Lower lobe of right lung (tissue), 2 donors: ENCODE results near the gene TTC34. TPM values are rescaled to one million over a fixed set of nuclear protein-coding genes. Genes with fewer than 3 reads are reported as not detected.

Source experiments
- ATAC-seq, 2 donors: fragments of 200-7000 bp; cut with Tn5 transposase; one replicate each; pipeline ENCODE4 v1.9.1; 2020 to 2022; ENCODE audit warnings: mild to moderate bottlenecking in 2 of 2, moderate library complexity in 2 of 2
- DNase-seq: peaks from one replicate; pipeline ENCODE4 v3.0.0-alpha.2; 2020
- H3K27ac ChIP-seq: fragments of 200-600 bp; one replicate; pipeline ENCODE4 v1.8.0; 2022
- H3K27me3 ChIP-seq: fragments of 200-600 bp; one replicate; pipeline ENCODE4 v1.8.0; 2022; ENCODE audit warnings: low read depth
- H3K36me3 ChIP-seq: fragments of 200-600 bp; one replicate; pipeline ENCODE4 v1.8.0; 2022; ENCODE audit warnings: mild to moderate bottlenecking
- H3K4me1 ChIP-seq: fragments of 200-600 bp; one replicate; pipeline ENCODE4 v1.8.0; 2022
- H3K4me3 ChIP-seq: fragments of 200-600 bp; one replicate; pipeline ENCODE4 v1.8.0; 2022; ENCODE audit warnings: mild to moderate bottlenecking
- H3K9me3 ChIP-seq: fragments of 200-600 bp; one replicate; pipeline ENCODE4 v1.8.0; 2022
- CTCF ChIP-seq: fragments of 200-600 bp; IDR thresholded peaks from one replicate; pipeline ENCODE4 v1.8.0; 2022; ENCODE audit warnings: antibody characterized with exemption, mild to moderate bottlenecking
- intact Hi-C: fragments of 100-400 bp; cut with DNase I; formaldehyde crosslinking; loops from one replicate; pipeline ENCODE4 v1.11.0; 2022
- total RNA-seq: library from RNA; stranded (reverse); fragmentation: NEBNext Ultra II Directional; extraction: Animal tissue kit (Norgen Biotek cat#: 25700); gene quantifications from one replicate; pipeline ENCODE4 v1.2.1, GENCODE V29; 2021
- donor health status: DM: no; HTN: yes; CAD: no; lungs with severe emphysema.

The TTC34 gene
- total RNA-seq, 1 donor from 2014 or later: 2.6 TPM

GRCh38 chr1:2645143-2645542 lies 156.3 kb downstream of the TTC34 start:
- DNase-seq (peak; percentile 42), ATAC-seq (no peak)
- Histone ChIP-seq H3K36me3 (no peaks in the 10 kb centered on the region), H3K4me3 (no peak overlapping the region), H3K27me3 (no peaks in the 10 kb centered on the region), H3K4me1 (peaks cover 16% of the 10 kb centered on the region), H3K9me3 (peaks cover 23% of the 10 kb centered on the region), H3K27ac (no peak overlapping the region)
- intact Hi-C loops: no loop called here
- TF ChIP-seq CTCF: no peak

- H3K27me3 ChIP-seq: no peaks in the 10 kb centered on the region
- DNase-seq (peak; percentile 30), ATAC-seq (no peak)
- peaks cover 23% of the 10 kb centered on the region for H3K9me3 ChIP-seq
- no peak for TF ChIP-seq CTCF
- H3K4me3 ChIP-seq: no peak overlapping the region
- intact Hi-C loops: no loop called here
- H3K4me1 ChIP-seq: peaks cover 16% of the 10 kb centered on the region
- no peak overlapping the region for H3K27ac ChIP-seq
- no peaks in the 10 kb centered on the region for H3K36me3 ChIP-seq
Observed at GRCh38 chr1:2644591-2645101, 156.8 kb downstream of the TTC34 start.

- H3K36me3 ChIP-seq: no peaks in the 10 kb centered on the region
- no peak for TF ChIP-seq CTCF
- H3K27ac ChIP-seq: no peak overlapping the region
- H3K9me3 ChIP-seq: peaks cover 23% of the 10 kb centered on the region
- H3K4me3 ChIP-seq: no peak overlapping the region
- no peaks in the 10 kb centered on the region for H3K27me3 ChIP-seq
- H3K4me1 ChIP-seq: peaks cover 16% of the 10 kb centered on the region
- DNase-seq: peak; percentile 45
- intact Hi-C loops: no loop called here
- no peak for ATAC-seq
Observed at GRCh38 chr1:2644171-2644570, 157.3 kb downstream of the TTC34 start.

- Histone ChIP-seq H3K9me3 (peaks cover 23% of the 10 kb centered on the region), H3K27ac (peak overlapping the region; percentile 92), H3K4me1 (peaks cover 16% of the 10 kb centered on the region), H3K36me3 (no peaks in the 10 kb centered on the region), H3K4me3 (peak overlapping the region; percentile 94), H3K27me3 (no peaks in the 10 kb centered on the region)
- no peak for TF ChIP-seq CTCF
- ATAC-seq (no peak), DNase-seq (peak; percentile 34)
- intact Hi-C loops: no loop called here
Observed at GRCh38 chr1:2643414-2644077, 157.9 kb downstream of the TTC34 start.

- Histone ChIP-seq H3K4me1 (peaks cover 16% of the 10 kb centered on the region), H3K27ac (peak overlapping the region; percentile 92), H3K4me3 (peak overlapping the region; percentile 94), H3K27me3 (no peaks in the 10 kb centered on the region), H3K36me3 (no peaks in the 10 kb centered on the region), H3K9me3 (peaks cover 17% of the 10 kb centered on the region)
- peak; percentile 92 for DNase-seq
- intact Hi-C loops: no loop called here
- peak; percentile 23 for TF ChIP-seq CTCF
- ATAC-seq: peak; percentile 93 to 96
Observed at GRCh38 chr1:2642560-2643413, 158.7 kb downstream of the TTC34 start.
